Naive thymus-derived CD8-positive, alpha-beta T cell (primary cell): Measurements from ENCODE around the gene LTBP1. TPM values are rescaled to one million over a fixed set of nuclear protein-coding genes. Genes with fewer than 3 reads are reported as not detected.

Experiments used
- ATAC-seq, 2 donors: fragments of 150-1000 bp; cut with Tn5 transposase in 1 of 2; sonication (Bioruptor Pico), chemical (Tn5 transposase) in 1 of 2; 1 replicate in 1 of 2; 2 replicates in 1 of 2; pipeline ENCODE4 v1.10.0; 2021; ENCODE audit warnings: mild to moderate bottlenecking in 2 of 2, moderate library complexity in 2 of 2
- POLR2A ChIA-PET: fragments of 350-600 bp; sonication (Branson Sonifier 250); formaldehyde crosslinking; loops from one replicate; lab custom pipeline; 2021; ENCODE audit warnings: antibody characterized with exemption; lab: Charles Lee
- DNase-seq, 10 donors: peaks; one replicate each; pipeline versions ENCODE4 v3.0.0 to v3.0.0-alpha.2; 2020 to 2022
- H3K27ac Mint-ChIP-seq, 10 donors: one replicate each; pipeline ENCODE4 v1.8.0; 2020 to 2022; ENCODE audit warnings: mild to moderate bottlenecking in 10 of 10, mixed read lengths in 10 of 10, moderate library complexity in 4 of 10, inconsistent platforms in 1 of 10
- H3K27me3 Mint-ChIP-seq, 5 donors: one replicate each; pipeline ENCODE4 v1.8.0; 2021 to 2022; ENCODE audit warnings: mixed read lengths in 5 of 5
- H3K36me3 Mint-ChIP-seq, 3 donors: one replicate each; pipeline ENCODE4 v1.8.0; 2020 to 2022; ENCODE audit warnings: mixed read lengths in 3 of 3, mild to moderate bottlenecking in 2 of 3, inconsistent platforms in 1 of 3
- H3K4me1 Mint-ChIP-seq, 4 donors: one replicate each; pipeline ENCODE4 v1.8.0; 2021 to 2022; ENCODE audit warnings: mixed read lengths in 4 of 4
- H3K4me3 Mint-ChIP-seq, 10 donors: one replicate each; pipeline ENCODE4 v1.8.0; 2020 to 2022; ENCODE audit warnings: mild to moderate bottlenecking in 10 of 10, mixed read lengths in 10 of 10, moderate library complexity in 6 of 10, inconsistent platforms in 1 of 10
- H3K9me3 Mint-ChIP-seq, 9 donors: one replicate each; pipeline ENCODE4 v1.8.0; 2020 to 2022; ENCODE audit warnings: mixed read lengths in 9 of 9, mild to moderate bottlenecking in 3 of 9, inconsistent platforms in 1 of 9, moderate library complexity in 1 of 9
- polyA plus RNA-seq, 3 donors: library from polyadenylated mRNA; unstranded; fragments of 300-500 nt; fragmentation: Illumina TruSeq; gene quantifications; one replicate each; pipeline ENCODE4 v1.2.3, GENCODE V29; 2021
- total RNA-seq, 8 experiments: library from RNA in 2 of 8; stranded (reverse) in 2 of 8; gene quantifications; one replicate each; pipeline ENCODE4 v1.2.3 and lab custom pipeline; 2021 to 2026

The LTBP1 gene
- total and polyA plus RNA-seq, 5 experiments from 2014 or later: 0.02 TPM; not detected in 4

GRCh38 chr2:33236482-33237385 lies 290.0 kb downstream of the LTBP1 start:
- ATAC-seq (no peak), DNase-seq (no peak)
- Mint-ChIP-seq H3K9me3 (no peaks in the 10 kb centered on the region), H3K4me3 (no peak overlapping the region), H3K27me3 (peaks cover 0 to 11% (median 5%) of the 10 kb centered on the region in 5 donors), H3K4me1 (no peaks in the 10 kb centered on the region), H3K27ac (no peak overlapping the region), H3K36me3 (no peaks in the 10 kb centered on the region)
- POLR2A ChIA-PET: no interaction called here

GRCh38 chr2:33238111-33238510 lies 291.4 kb downstream of the LTBP1 start:
- peaks cover 0 to 6% (median 1%) of the 10 kb centered on the region in 5 donors for H3K27me3 Mint-ChIP-seq
- no peaks in the 10 kb centered on the region for H3K9me3 Mint-ChIP-seq
- H3K4me1 Mint-ChIP-seq: no peaks in the 10 kb centered on the region
- no peak overlapping the region for H3K27ac Mint-ChIP-seq
- no peak for DNase-seq
- POLR2A ChIA-PET: no interaction called here
- ATAC-seq: no peak
- H3K4me3 Mint-ChIP-seq: no peak overlapping the region
- H3K36me3 Mint-ChIP-seq: no peaks in the 10 kb centered on the region

- no peaks in the 10 kb centered on the region for H3K9me3 Mint-ChIP-seq
- no peak for DNase-seq
- H3K27me3 Mint-ChIP-seq: no peaks in the 10 kb centered on the region
- H3K4me1 Mint-ChIP-seq: no peaks in the 10 kb centered on the region
- H3K27ac Mint-ChIP-seq: no peak overlapping the region
- no peaks in the 10 kb centered on the region for H3K36me3 Mint-ChIP-seq
- no peak overlapping the region for H3K4me3 Mint-ChIP-seq
- POLR2A ChIA-PET: no interaction called here
- ATAC-seq: no peak
Observed at GRCh38 chr2:33240178-33240577, 293.4 kb downstream of the LTBP1 start.

GRCh38 chr2:33241072-33241471 lies 294.3 kb downstream of the LTBP1 start:
- POLR2A ChIA-PET: no interaction called here
- Mint-ChIP-seq H3K27ac (no peak overlapping the region), H3K27me3 (peaks cover 0 to 1% (median 0%) of the 10 kb centered on the region in 5 donors), H3K4me3 (no peak overlapping the region), H3K36me3 (no peaks in the 10 kb centered on the region), H3K4me1 (no peaks in the 10 kb centered on the region), H3K9me3 (no peaks in the 10 kb centered on the region)
- DNase-seq (no peak), ATAC-seq (no peak)

GRCh38 chr2:33241581-33241980 lies 294.8 kb downstream of the LTBP1 start:
- Mint-ChIP-seq H3K36me3 (no peaks in the 10 kb centered on the region), H3K4me3 (no peak overlapping the region), H3K9me3 (no peaks in the 10 kb centered on the region), H3K27ac (no peak overlapping the region), H3K4me1 (no peaks in the 10 kb centered on the region), H3K27me3 (peaks cover 0 to 4% (median 0%) of the 10 kb centered on the region in 5 donors)
- ATAC-seq (no peak), DNase-seq (no peak)
- POLR2A ChIA-PET: no interaction called here

GRCh38 chr2:33242845-33243244 lies 296.1 kb downstream of the LTBP1 start:
- Mint-ChIP-seq H3K4me3 (no peak overlapping the region), H3K27me3 (peaks cover 0 to 4% (median 0%) of the 10 kb centered on the region in 5 donors), H3K27ac (no peak overlapping the region), H3K4me1 (no peaks in the 10 kb centered on the region), H3K36me3 (no peaks in the 10 kb centered on the region), H3K9me3 (no peaks in the 10 kb centered on the region)
- DNase-seq (no peak), ATAC-seq (no peak)
- POLR2A ChIA-PET: no interaction called here

GRCh38 chr2:33246432-33246831 lies 299.7 kb downstream of the LTBP1 start:
- no peaks in the 10 kb centered on the region for H3K9me3 Mint-ChIP-seq
- no peak for DNase-seq
- H3K4me1 Mint-ChIP-seq: no peaks in the 10 kb centered on the region
- no peak overlapping the region for H3K4me3 Mint-ChIP-seq
- H3K27ac Mint-ChIP-seq: no peak overlapping the region
- ATAC-seq: no peak
- POLR2A ChIA-PET: no interaction called here
- H3K27me3 Mint-ChIP-seq: peaks cover 0 to 4% (median 0%) of the 10 kb centered on the region in 5 donors
- H3K36me3 Mint-ChIP-seq: no peaks in the 10 kb centered on the region

- POLR2A ChIA-PET: no interaction called here
- Mint-ChIP-seq H3K4me3 (no peak overlapping the region), H3K9me3 (no peaks in the 10 kb centered on the region), H3K4me1 (no peaks in the 10 kb centered on the region), H3K27me3 (peaks cover 0 to 4% (median 0%) of the 10 kb centered on the region in 5 donors), H3K36me3 (no peaks in the 10 kb centered on the region), H3K27ac (no peak overlapping the region)
- no peak for DNase-seq
- ATAC-seq: no peak
Observed at GRCh38 chr2:33247365-33247764, 300.6 kb downstream of the LTBP1 start.

- DNase-seq (no peak), ATAC-seq (no peak)
- POLR2A ChIA-PET: no interaction called here
- Mint-ChIP-seq H3K4me3 (no peak overlapping the region), H3K36me3 (no peaks in the 10 kb centered on the region), H3K27ac (no peak overlapping the region), H3K9me3 (peaks cover 0 to 2% (median 0%) of the 10 kb centered on the region in 9 donors), H3K4me1 (no peaks in the 10 kb centered on the region), H3K27me3 (peaks cover 0 to 4% (median 0%) of the 10 kb centered on the region in 5 donors)
Observed at GRCh38 chr2:33250417-33251029, 303.8 kb downstream of the LTBP1 start.

- Mint-ChIP-seq H3K4me3 (no peak overlapping the region), H3K4me1 (no peaks in the 10 kb centered on the region), H3K27me3 (no peaks in the 10 kb centered on the region), H3K36me3 (no peaks in the 10 kb centered on the region), H3K9me3 (peaks cover 0 to 2% (median 0%) of the 10 kb centered on the region in 9 donors), H3K27ac (no peak overlapping the region)
- ATAC-seq (no peak), DNase-seq (no peak)
- POLR2A ChIA-PET: no interaction called here
Observed at GRCh38 chr2:33256162-33256755, 309.5 kb downstream of the LTBP1 start.

GRCh38 chr2:33258387-33258786 lies 311.6 kb downstream of the LTBP1 start:
- POLR2A ChIA-PET: no interaction called here
- no peaks in the 10 kb centered on the region for H3K4me1 Mint-ChIP-seq

GRCh38 chr2:33262097-33262496 lies 315.3 kb downstream of the LTBP1 start:
- DNase-seq: no peak
- no peak overlapping the region for H3K27ac Mint-ChIP-seq
- no peak overlapping the region for H3K4me3 Mint-ChIP-seq
- no peaks in the 10 kb centered on the region for H3K4me1 Mint-ChIP-seq
- ATAC-seq: no peak
- H3K36me3 Mint-ChIP-seq: no peaks in the 10 kb centered on the region
- H3K27me3 Mint-ChIP-seq: no peaks in the 10 kb centered on the region
- H3K9me3 Mint-ChIP-seq: peaks cover 0 to 2% (median 0%) of the 10 kb centered on the region in 9 donors
- POLR2A ChIA-PET: no interaction called here

More at GRCh38 chr2:33258387-33258786, 311.6 kb downstream of the LTBP1 start:
- no peak for ATAC-seq
- no peak for DNase-seq
- Mint-ChIP-seq H3K4me3 (no peak overlapping the region), H3K27me3 (no peaks in the 10 kb centered on the region), H3K27ac (no peak overlapping the region), H3K36me3 (no peaks in the 10 kb centered on the region), H3K9me3 (peaks cover 0 to 2% (median 0%) of the 10 kb centered on the region in 9 donors)

- no peak for ATAC-seq
- Mint-ChIP-seq H3K36me3 (peaks cover 0 to 3% (median 0%) of the 10 kb centered on the region in 3 donors), H3K27me3 (peaks cover 0 to 3% (median 1%) of the 10 kb centered on the region in 5 donors), H3K9me3 (peaks cover 0 to 5% (median 0%) of the 10 kb centered on the region in 9 donors), H3K4me1 (no peaks in the 10 kb centered on the region), H3K4me3 (no peak overlapping the region), H3K27ac (no peak overlapping the region)
- no peak for DNase-seq
- POLR2A ChIA-PET: no interaction called here
Observed at GRCh38 chr2:33264766-33265165, 318.0 kb downstream of the LTBP1 start.
